Measurements from ENCODE around the gene BCR. TPM values are rescaled to one million over a fixed set of nuclear protein-coding genes. Genes with fewer than 3 reads are reported as not detected.

Gene BCR
- polyA plus RNA-seq, 1 donor from 2014 or later = 57.5 TPM

GRCh38 chr22:23192133-23192532 lies 11.8 kb downstream of the BCR start:
- TF ChIP-seq REST (IDR thresholded peaks at IDR 0.05; ENCODE audit: borderline replicate concordance) = no peak
- TF ChIP-seq RAD21 (conservative IDR thresholded peaks at IDR 0.05) = no peak
- no peak for TF ChIP-seq TAF1 (IDR thresholded peaks at IDR 0.05; ENCODE audit: low read depth)
- TF ChIP-seq CTCF (IDR thresholded peaks at IDR 0.05; ENCODE audit: poor library complexity, severe bottlenecking) = no peak
- H3K9me3 ChIP-seq (ENCODE audit: low read length) = no peaks in the 10 kb centered on the region
- H3F3A ChIP-seq (ENCODE audit: insufficient read depth, low read length, poor library complexity, severe bottlenecking) = no peaks in the 10 kb centered on the region
- H3K9me2 ChIP-seq (ENCODE audit: insufficient read depth, low read length) = no peaks in the 10 kb centered on the region
- H3K79me2 ChIP-seq (replicated peaks; ENCODE audit: insufficient read depth, low read length) = peaks cover 80% of the 10 kb centered on the region
- no peak overlapping the region for H3K9ac ChIP-seq (ENCODE audit: low read length)
- H4K20me1 ChIP-seq (ENCODE audit: insufficient read depth) = peaks cover 13% of the 10 kb centered on the region
- no peak overlapping the region for H3K27ac ChIP-seq (ENCODE audit: low read length)
- H3K4me2 ChIP-seq (ENCODE audit: low read length) = no peak overlapping the region
- H3K27me3 ChIP-seq (ENCODE audit: insufficient read depth, low read depth, low read length) = no peaks in the 10 kb centered on the region
- no peak overlapping the region for H3K4me3 ChIP-seq (ENCODE audit: low read length)
- no peak overlapping the region for H2AFZ ChIP-seq (ENCODE audit: low read depth, low read length)
- peaks cover 12% of the 10 kb centered on the region for H3K36me3 ChIP-seq (ENCODE audit: insufficient read depth, low read length)

- H3K27me3 ChIP-seq (ENCODE audit: insufficient read depth, low read depth, low read length) = no peaks in the 10 kb centered on the region
- no peaks in the 10 kb centered on the region for H3K9me2 ChIP-seq (ENCODE audit: insufficient read depth, low read length)
- H3K79me2 ChIP-seq (replicated peaks; ENCODE audit: insufficient read depth, low read length) = peaks cover 78% of the 10 kb centered on the region
- H3K36me3 ChIP-seq (ENCODE audit: insufficient read depth, low read length) = peaks cover 12% of the 10 kb centered on the region
- no peak overlapping the region for H2AFZ ChIP-seq (ENCODE audit: low read depth, low read length)
- no peak overlapping the region for H3K4me2 ChIP-seq (ENCODE audit: low read length)
- no peak overlapping the region for H3K9ac ChIP-seq (ENCODE audit: low read length)
- H3F3A ChIP-seq (ENCODE audit: insufficient read depth, low read length, poor library complexity, severe bottlenecking) = no peaks in the 10 kb centered on the region
- no peaks in the 10 kb centered on the region for H3K9me3 ChIP-seq (ENCODE audit: low read length)
- no peak for TF ChIP-seq EZH2 (IDR thresholded peaks at IDR 0.05; ENCODE audit: borderline replicate concordance, insufficient read depth, low read length, poor library complexity, severe bottlenecking)
- TF ChIP-seq CTCF (IDR thresholded peaks at IDR 0.05; ENCODE audit: poor library complexity, severe bottlenecking) = no peak
- no peak for TF ChIP-seq MXI1 (conservative IDR thresholded peaks at IDR 0.05; ENCODE audit: poor library complexity, severe bottlenecking)
- no peak for TF ChIP-seq REST (IDR thresholded peaks at IDR 0.05; ENCODE audit: borderline replicate concordance)
- TF ChIP-seq SMC3 (conservative IDR thresholded peaks at IDR 0.05; ENCODE audit: poor library complexity) = no peak
- no peak for TF ChIP-seq EP300 (conservative IDR thresholded peaks at IDR 0.05; ENCODE audit: poor library complexity, severe bottlenecking)
- TF ChIP-seq RAD21 (conservative IDR thresholded peaks at IDR 0.05) = no peak
- no peak for TF ChIP-seq POLR2AphosphoS5 (IDR thresholded peaks at IDR 0.05)
- TF ChIP-seq TAF1 (IDR thresholded peaks at IDR 0.05; ENCODE audit: low read depth) = no peak
- H3K4me3 ChIP-seq (ENCODE audit: low read length) = no peak overlapping the region
- H3K27ac ChIP-seq (ENCODE audit: low read length) = no peak overlapping the region
- H4K20me1 ChIP-seq (ENCODE audit: insufficient read depth) = peaks cover 13% of the 10 kb centered on the region
Observed at GRCh38 chr22:23192558-23192957, 12.2 kb downstream of the BCR start.
